K562 (cell line): ENCODE results near the gene TMBIM4.

Experiments used
- CTCF ChIP-seq, 3 experiments: IDR thresholded peaks in 2 of 3; conservative IDR thresholded peaks in 1 of 3; 2 replicates each; pipeline ENCODE4 v1.5.1; 2011 to 2012; ENCODE audit warnings: low read length in 3 of 3, mild to moderate bottlenecking in 3 of 3, control low read depth in 2 of 3, improper control_type of control experiment in 1 of 3, inconsistent platforms in 1 of 3, low read depth in 1 of 3, mixed read lengths in 1 of 3, moderate library complexity in 1 of 3; ENCODE audit not compliant: insufficient read depth in 2 of 3
- GTF2E2 ChIP-seq: fragments of 200-800 bp; sonication (Bioruptor generic); IDR thresholded peaks from 2 replicates; pipeline ENCODE4 v1.6.1; 2016; ENCODE audit warnings: missing genetic modification characterization, missing compliant biosample characterization
- MBD2 ChIP-seq: sonication (generic); IDR thresholded peaks from 2 replicates; pipeline ENCODE4 v1.6.1; 2016; ENCODE audit warnings: low read depth, borderline replicate concordance
- POLR2AphosphoS2 ChIP-seq: IDR thresholded peaks from 2 replicates; pipeline ENCODE4 v1.6.1; 2012; ENCODE audit warnings: low read length, improper control_type of control experiment
- SRF ChIP-seq, 2 experiments: fragments of 250-450, 450-650 bp in 1 of 2; sonication (Bioruptor Pico) in 1 of 2; sonication (generic) in 1 of 2; formaldehyde crosslinking; IDR thresholded peaks; 2 replicates each; pipeline versions ENCODE4 v1.5.0 to v1.5.1; 2020 to 2022; ENCODE audit warnings: mild to moderate bottlenecking in 1 of 2, missing genetic modification reagents in 1 of 2
- TAF1 ChIP-seq: IDR thresholded peaks from 2 replicates; pipeline ENCODE4 v1.6.1; 2011; ENCODE audit warnings: mild to moderate bottlenecking, low read length, moderate library complexity; ENCODE audit not compliant: insufficient read depth, control insufficient read depth, severe bottlenecking; ENCODE audit errors: extremely low read depth
- ZKSCAN8 ChIP-seq: fragments of 200-800 bp; sonication (Bioruptor generic); IDR thresholded peaks from 2 replicates; pipeline ENCODE4 v1.6.1; 2016; ENCODE audit warnings: missing genetic modification characterization, missing compliant biosample characterization
- ZNF24 ChIP-seq: fragments of 450-650 bp; IDR thresholded peaks from 2 replicates; pipeline ENCODE4 v1.6.1; 2016

GRCh38 chr12:66143868-66144267, 25.9 kb downstream of the TMBIM4 start:
- TF ChIP-seq ZKSCAN8 (no peak), SRF (CRISPR knock-in tag; IDR thresholded peaks at IDR 0.05) (no peak), TAF1 (no peak), POLR2AphosphoS2 (no peak), ZNF24 (no peak), MBD2 (no peak), GTF2E2 (no peak), CTCF (IDR thresholded peaks at IDR 0.05 in 2 of 3, conservative IDR thresholded peaks at IDR 0.05 in 1 of 3; ENCODE audit: insufficient read depth in 2 of 3, low read depth in 1 of 3, low read length in 3 of 3) (no peak)
